Heart left ventricle (tissue), 13 donors: ENCODE results near the gene FKBP2.

Experiments used
- CTCF ChIP-seq, 12 donors: fragments of 200-600 bp; sonication (generic) in 4 of 12; IDR thresholded peaks; one replicate each; pipeline versions ENCODE4 v1.5.0 to v1.8.0; 2018 to 2022; ENCODE audit warnings: antibody characterized with exemption in 12 of 12, mild to moderate bottlenecking in 5 of 12
- POLR2A ChIP-seq, 2 donors: fragments of 450-650 bp; IDR thresholded peaks; one replicate each; pipeline ENCODE4 v1.6.1; 2017; ENCODE audit warnings: antibody characterized with exemption in 2 of 2, mild to moderate bottlenecking in 2 of 2, moderate library complexity in 2 of 2
- donor health status: ischemic (EF 13 %, LVEDD 7.1; RV severe dilation, severe dysfunction).
- donor health status: DM: no; HTN: yes; CAD: no.
- donor health status: DM: no; HTN: no; CAD: no.
- donor health status: ischemic (EF 25% LVEDD 6.9; RV normal size, moderate dysfunction).
- donor health status: ischemic (EF 25% LVEDD 5.7; RV mildly dilated, moderate dysfunction).
- donor health status: ischemic (EF 35%, LVEDD 5.7; RV mildly dilated, moderate dysfunction).
- donor health status: nonischemic (EF 11% LVEDD 7.7; RV severe dilation, severe dysfunction).
- donor health status: DM: yes; HTN: yes; CAD: no.
- donor health status: PGD.
- donor health status: ischemic (EF 29% LVEDD 5.4; RV normal size, mild dysfunction).
- donor health status: nonischemic (EF 23%, LVEDD 6.1; RV moderate dilation, normal function).

DNA sequence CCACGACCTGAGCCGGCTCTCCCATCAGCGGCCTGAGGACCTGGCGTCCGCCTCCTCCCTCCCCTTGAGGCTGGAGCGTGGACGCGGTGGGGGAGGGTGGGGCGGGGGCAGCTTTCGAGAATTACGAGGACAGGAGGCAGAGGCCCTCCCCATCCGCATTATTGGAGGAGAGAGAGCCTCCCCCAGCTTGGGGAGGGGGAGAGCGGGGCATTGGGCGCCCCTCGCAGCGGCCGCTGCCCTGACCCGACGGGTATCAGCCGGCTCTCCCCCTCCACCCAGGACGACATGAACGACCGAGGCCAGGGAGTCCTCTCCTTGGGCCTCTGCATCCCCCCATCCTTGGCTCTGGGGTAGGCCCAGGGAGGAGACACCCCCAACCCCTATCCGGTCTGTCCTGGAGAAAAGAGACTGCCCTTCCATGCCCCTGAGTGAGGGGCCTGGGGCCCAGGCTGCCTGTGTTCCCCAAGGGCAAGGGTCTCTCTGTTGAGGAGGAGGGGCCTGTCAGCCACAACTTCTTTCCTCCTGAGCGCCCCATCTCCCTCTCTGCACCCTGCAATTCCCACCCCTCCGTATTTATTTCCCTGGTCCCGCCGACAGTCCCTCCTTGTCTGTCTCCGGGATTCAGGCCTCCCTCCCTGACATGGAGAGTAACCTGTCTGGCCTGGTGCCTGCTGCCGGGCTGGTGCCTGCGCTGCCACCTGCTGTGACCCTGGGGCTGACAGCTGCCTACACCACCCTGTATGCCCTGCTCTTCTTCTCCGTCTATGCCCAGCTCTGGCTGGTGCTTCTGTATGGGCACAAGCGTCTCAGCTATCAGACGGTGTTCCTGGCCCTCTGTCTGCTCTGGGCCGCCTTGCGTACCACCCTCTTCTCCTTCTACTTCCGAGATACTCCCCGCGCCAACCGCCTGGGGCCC is 45.2 kb downstream of the FKBP2 start:
- TF ChIP-seq CTCF (IDR thresholded peaks at IDR 0.05) (no peak), POLR2A (IDR thresholded peaks at IDR 0.05) (no peak)
